Measurements from ENCODE around the gene SSPN.

GRCh38 chr12:26241080-26241479, 45.7 kb downstream of the SSPN start:
- TF ChIP-seq, protein P1, sequence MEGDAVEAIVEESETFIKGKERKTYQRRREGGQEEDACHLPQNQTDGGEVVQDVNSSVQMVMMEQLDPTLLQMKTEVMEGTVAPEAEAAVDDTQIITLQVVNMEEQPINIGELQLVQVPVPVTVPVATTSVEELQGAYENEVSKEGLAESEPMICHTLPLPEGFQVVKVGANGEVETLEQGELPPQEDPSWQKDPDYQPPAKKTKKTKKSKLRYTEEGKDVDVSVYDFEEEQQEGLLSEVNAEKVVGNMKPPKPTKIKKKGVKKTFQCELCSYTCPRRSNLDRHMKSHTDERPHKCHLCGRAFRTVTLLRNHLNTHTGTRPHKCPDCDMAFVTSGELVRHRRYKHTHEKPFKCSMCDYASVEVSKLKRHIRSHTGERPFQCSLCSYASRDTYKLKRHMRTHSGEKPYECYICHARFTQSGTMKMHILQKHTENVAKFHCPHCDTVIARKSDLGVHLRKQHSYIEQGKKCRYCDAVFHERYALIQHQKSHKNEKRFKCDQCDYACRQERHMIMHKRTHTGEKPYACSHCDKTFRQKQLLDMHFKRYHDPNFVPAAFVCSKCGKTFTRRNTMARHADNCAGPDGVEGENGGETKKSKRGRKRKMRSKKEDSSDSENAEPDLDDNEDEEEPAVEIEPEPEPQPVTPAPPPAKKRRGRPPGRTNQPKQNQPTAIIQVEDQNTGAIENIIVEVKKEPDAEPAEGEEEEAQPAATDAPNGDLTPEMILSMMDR (IDR thresholded peaks at IDR 0.05) = no peak
- TF ChIP-seq, protein P2, sequence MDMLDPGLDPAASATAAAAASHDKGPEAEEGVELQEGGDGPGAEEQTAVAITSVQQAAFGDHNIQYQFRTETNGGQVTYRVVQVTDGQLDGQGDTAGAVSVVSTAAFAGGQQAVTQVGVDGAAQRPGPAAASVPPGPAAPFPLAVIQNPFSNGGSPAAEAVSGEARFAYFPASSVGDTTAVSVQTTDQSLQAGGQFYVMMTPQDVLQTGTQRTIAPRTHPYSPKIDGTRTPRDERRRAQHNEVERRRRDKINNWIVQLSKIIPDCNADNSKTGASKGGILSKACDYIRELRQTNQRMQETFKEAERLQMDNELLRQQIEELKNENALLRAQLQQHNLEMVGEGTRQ (CRISPR knock-in tag; IDR thresholded peaks at IDR 0.05) = no peak
- TF ChIP-seq NFYB (CRISPR knock-in tag; conservative IDR thresholded peaks at IDR 0.05; ENCODE audit: low read depth) (no peak), ZNF138 (CRISPR knock-in tag; conservative IDR thresholded peaks at IDR 0.05) (no peak), SMAD3 (CRISPR knock-in tag; IDR thresholded peaks at IDR 0.05; ENCODE audit: borderline replicate concordance) (no peak), FOXK1 (CRISPR knock-in tag; IDR thresholded peaks at IDR 0.05) (no peak), ETV6 (CRISPR knock-in tag; IDR thresholded peaks at IDR 0.05) (no peak)
- TF ChIP-seq, protein P3, sequence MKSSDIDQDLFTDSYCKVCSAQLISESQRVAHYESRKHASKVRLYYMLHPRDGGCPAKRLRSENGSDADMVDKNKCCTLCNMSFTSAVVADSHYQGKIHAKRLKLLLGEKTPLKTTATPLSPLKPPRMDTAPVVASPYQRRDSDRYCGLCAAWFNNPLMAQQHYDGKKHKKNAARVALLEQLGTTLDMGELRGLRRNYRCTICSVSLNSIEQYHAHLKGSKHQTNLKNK (CRISPR knock-in tag; IDR thresholded peaks at IDR 0.05) = no peak
